K562 (cell line): Measurements from ENCODE around the gene RILP. TPM values are rescaled to one million over a fixed set of nuclear protein-coding genes. Genes with fewer than 3 reads are reported as not detected.

Source experiments
- ATAC-seq: fragments of 200-7000 bp; cut with Tn5 transposase; 3 replicates; pipeline ENCODE4 v1.9.1; 2020; ENCODE audit warnings: moderate library complexity
- BruUV-seq: library from RNA; stranded (reverse); fragments of 400-500 nt; replicated peaks from 2 replicates; lab custom pipeline; 2021; lab: Mats Ljungman, UMichigan
- CTCF ChIA-PET: fragments of 300-600 bp; formaldehyde crosslinking; extraction: SDS; loops from one replicate; lab custom pipeline; 2021; ENCODE audit warnings: low intra/inter-chr PET ratio; lab: Yijun Ruan, JAX
- POLR2A ChIA-PET: fragments of 300-600, 350-650 bp; sonication (Branson Sonifier 250); formaldehyde crosslinking; extraction: SDS; loops from one replicate; lab custom pipeline; 2021; ENCODE audit warnings: antibody characterized with exemption, inconsistent platforms; lab: Yijun Ruan, JAX
- DNase-seq, 4 experiments: peaks; one replicate each; pipeline versions ENCODE4 v3.0.0 to v3.0.0-alpha.2; 2011 to 2018; ENCODE audit warnings: low spot score in 3 of 4, mixed read lengths in 3 of 4; ENCODE audit errors: extremely low read depth in 1 of 4
- FAIRE-seq: peaks from 2 replicates; lab custom pipeline; 2011; peaks lifted over from hg19 to GRCh38; lab: Jason Lieb, UNC
- H2AFZ ChIP-seq: 2 replicates; pipeline ENCODE4 v1.6.0; 2011; ENCODE audit warnings: low read depth, low read length, control low read depth, inconsistent platforms
- H3K27ac ChIP-seq: fragments of 200-600 bp; 3 replicates; pipeline ENCODE4 v1.8.0; 2011; ENCODE audit warnings: low read depth, mild to moderate bottlenecking, control low read depth, inconsistent platforms, low read length, moderate library complexity, mixed read lengths; ENCODE audit errors: extremely low read depth
- H3K27me3 ChIP-seq, 2 experiments: fragments of 300-600 bp in 1 of 2; 2 replicates in 1 of 2; 3 replicates in 1 of 2; pipeline versions ENCODE4 v1.6.0 to v1.8.0; 2011; ENCODE audit warnings: inconsistent platforms in 2 of 2, low read length in 2 of 2, mild to moderate bottlenecking in 1 of 2, mixed read lengths in 1 of 2, moderate library complexity in 1 of 2; ENCODE audit not compliant: control insufficient read depth in 2 of 2, insufficient read depth in 2 of 2
- H3K36me3 ChIP-seq: fragments of 300-600 bp; 3 replicates; pipeline ENCODE4 v1.8.0; 2011; ENCODE audit warnings: mild to moderate bottlenecking, low read length, inconsistent platforms; ENCODE audit not compliant: control insufficient read depth, insufficient read depth
- H3K4me1 ChIP-seq, 2 experiments: fragments of 200-600 bp in 1 of 2; replicated peaks in 1 of 2; 2 replicates in 1 of 2; 3 replicates in 1 of 2; pipeline versions ENCODE4 v1.5.1 to v1.8.0; 2011; ENCODE audit warnings: inconsistent platforms in 2 of 2, low read length in 2 of 2, mild to moderate bottlenecking in 1 of 2, mixed read lengths in 1 of 2, moderate library complexity in 1 of 2; ENCODE audit not compliant: control insufficient read depth in 2 of 2, insufficient read depth in 2 of 2
- H3K4me2 ChIP-seq: 2 replicates; pipeline ENCODE4 v1.6.1; 2011; ENCODE audit warnings: low read length, control low read depth, inconsistent platforms, mixed read lengths; ENCODE audit not compliant: insufficient read depth
- H3K4me3 ChIP-seq: fragments of 200-600 bp; sonication (generic), shearing (Covaris generic); 2 replicates; pipeline ENCODE4 v1.5.1; 2016; ENCODE audit warnings: control low read depth, inconsistent platforms
- H3K79me2 ChIP-seq: fragments of 200-600 bp; 3 replicates; pipeline ENCODE4 v1.8.0; 2011; ENCODE audit warnings: low read length, inconsistent platforms; ENCODE audit not compliant: control insufficient read depth, insufficient read depth
- H3K9ac ChIP-seq, 2 experiments: 2 replicates each; pipeline versions ENCODE4 v1.6.0 to v1.6.1; 2011; ENCODE audit warnings: low read depth in 2 of 2, low read length in 2 of 2, control low read depth in 1 of 2, inconsistent platforms in 1 of 2, mild to moderate bottlenecking in 1 of 2, mixed read lengths in 1 of 2; ENCODE audit not compliant: insufficient read depth in 1 of 2
- H3K9me1 ChIP-seq: one replicate; pipeline ENCODE4 v1.6.0; 2011; ENCODE audit warnings: inconsistent platforms, mild to moderate bottlenecking, low read length, moderate library complexity; ENCODE audit not compliant: control insufficient read depth, insufficient read depth
- H3K9me3 ChIP-seq: replicated peaks from 2 replicates; pipeline ENCODE4 v1.5.1; 2011; ENCODE audit warnings: low read depth, low read length, inconsistent platforms; ENCODE audit not compliant: control insufficient read depth, insufficient read depth
- H4K20me1 ChIP-seq: replicated peaks from 2 replicates; pipeline ENCODE4 v1.6.1; 2011; ENCODE audit warnings: low read length, inconsistent platforms, mixed read lengths; ENCODE audit not compliant: control insufficient read depth, insufficient read depth
- ATF1 ChIP-seq, 2 experiments: fragments of 450-650 bp in 1 of 2; IDR thresholded peaks; 2 replicates each; pipeline ENCODE4 v1.6.1; 2016; ENCODE audit warnings: missing compliant biosample characterization in 1 of 2, missing genetic modification characterization in 1 of 2
- BHLHE40 ChIP-seq: IDR thresholded peaks from 2 replicates; pipeline ENCODE4 v1.6.1; 2011; ENCODE audit warnings: low read length, improper control_type of control experiment
- CTCFL ChIP-seq: IDR thresholded peaks from 2 replicates; pipeline ENCODE4 v1.6.1; 2011; ENCODE audit warnings: borderline replicate concordance, low read depth, mild to moderate bottlenecking, moderate library complexity, low read length; ENCODE audit not compliant: insufficient read depth, poor library complexity, severe bottlenecking
- DLX4 ChIP-seq: fragments of 250-450 bp; sonication (Bioruptor Pico); IDR thresholded peaks from 2 replicates; pipeline ENCODE4 v1.6.1; 2021; ENCODE audit warnings: mild to moderate bottlenecking
- ELF4 ChIP-seq: fragments of 450-650 bp; formaldehyde crosslinking; IDR thresholded peaks from 2 replicates; pipeline ENCODE4 v1.4.0; 2022; ENCODE audit warnings: missing genetic modification characterization
- KLF6 ChIP-seq: fragments of 250-450 bp; sonication (Bioruptor Pico); IDR thresholded peaks from 2 replicates; pipeline ENCODE4 v1.4.0; 2020; ENCODE audit warnings: mild to moderate bottlenecking, moderate library complexity, borderline replicate concordance
- MITF ChIP-seq: IDR thresholded peaks from 2 replicates; pipeline ENCODE4 v1.6.1; 2014; ENCODE audit warnings: antibody characterized with exemption
- NFE2L1 ChIP-seq: fragments of 450-650 bp; IDR thresholded peaks from 2 replicates; pipeline ENCODE4 v1.6.1; 2016; ENCODE audit warnings: missing genetic modification characterization, low read depth, mild to moderate bottlenecking, missing compliant biosample characterization, moderate library complexity, borderline replicate concordance
- SREBF2 ChIP-seq: sonication (generic); formaldehyde crosslinking; IDR thresholded peaks from 2 replicates; pipeline ENCODE4 v1.4.0; 2020; ENCODE audit warnings: mild to moderate bottlenecking, missing genetic modification reagents
- TAL1 ChIP-seq: fragments of 450-650 bp; IDR thresholded peaks from 2 replicates; pipeline ENCODE4 v1.6.1; 2016; ENCODE audit warnings: mild to moderate bottlenecking
- TEAD1 ChIP-seq, 2 experiments: fragments of 450-650 bp in 1 of 2; sonication (generic) in 1 of 2; formaldehyde crosslinking; IDR thresholded peaks; 2 replicates each; pipeline versions ENCODE4 v1.4.0 to v1.8.0; 2020 to 2022; ENCODE audit warnings: mild to moderate bottlenecking in 2 of 2, missing genetic modification reagents in 1 of 2
- ZFP30 ChIP-seq: fragments of 250-450 bp; sonication (Bioruptor Pico); IDR thresholded peaks from 2 replicates; pipeline ENCODE4 v1.8.0; 2022; ENCODE audit warnings: moderate library complexity, mild to moderate bottlenecking, inconsistent platforms, borderline replicate concordance
- ZNF146 ChIP-seq: IDR thresholded peaks from one replicate; pipeline ENCODE4 v1.6.1; 2018; ENCODE audit warnings: missing compliant biosample characterization; ENCODE audit not compliant: unreplicated experiment
- WGBS: fragments of 100-300 bp; shearing (Covaris generic); methylation state at CpG from one replicate; pipeline ENCODE4 v1.1.6; 2016; ENCODE audit warnings: low coverage, mixed read lengths; ENCODE audit not compliant: insufficient coverage; ENCODE audit errors: missing lambda C conversion rate; 5-methylcytosine and 5-hydroxymethylcytosine counted together
- in situ Hi-C: fragments of 300-500 bp; cut with MboI; formaldehyde crosslinking; loops from 4 replicates; pipeline ENCODE4 v1.15.0; 2018; ENCODE audit warnings: inconsistent platforms, mixed read lengths
- intact Hi-C: fragments of 100-400 bp; cut with micrococcal nuclease; formaldehyde crosslinking; loops from 2 replicates; pipeline ENCODE4 v1.14.2; 2022
- polyA plus RNA-seq, 8 experiments: library from polyadenylated mRNA; depleted of rRNA in 4 of 8; stranded (reverse) in 5 of 8; unstranded in 3 of 8; fragments of >200 nt; fragmentation: Nextera tagmentation in 2 of 8; fragmentation: Illumina TruSeq in 1 of 8; extraction: Ambion mirVana in 2 of 8; extraction: Trizol in 1 of 8; gene quantifications; 2 replicates each; pipeline versions ENCODE4 v1.2.1 to v1.2.3, GENCODE V29; 2011 to 2014; ENCODE audit warnings: inconsistent platforms in 1 of 8, missing spikeins in 1 of 8
- total RNA-seq, 7 experiments: library from RNA; depleted of rRNA in 6 of 7; stranded (reverse); fragments of >200 nt in 6 of 7; fragmentation: Illumina TruSeq in 2 of 7; extraction: Trizol in 2 of 7; gene quantifications; 2 replicates each; pipeline versions ENCODE4 v1.2.1 to v1.2.3, GENCODE V29; 2011 to 2021; ENCODE audit warnings: low replicate concordance in 1 of 7

The RILP gene
- total and polyA plus RNA-seq, 9 of the 15 experiments (the other 6 are each of a cell fraction or from before 2014, with no cell fraction given) = 0.75 to 54.9 (median 27.8) TPM

GRCh38 chr17:1605681-1606351 is 43.9 kb downstream of the RILP start:
- Histone ChIP-seq H3K4me2 (no peak overlapping the region), H3K27me3 (no peaks in the 10 kb centered on the region), H3K79me2 (no peaks in the 10 kb centered on the region), H2AFZ (no peak overlapping the region), H3K27ac (no peak overlapping the region), H3K4me1 (peaks cover 0 to 12% of the 10 kb centered on the region in 2 experiments; a peak in 2 of 5 replicates), H3K9ac (no peak overlapping the region), H3K9me1 (no peaks in the 10 kb centered on the region), H3K36me3 (no peaks in the 10 kb centered on the region), H3K4me3 (no peak overlapping the region), H3K9me3 (peaks cover 5% of the 10 kb centered on the region; the same call in 1 of the 2 replicates), H4K20me1 (no peaks in the 10 kb centered on the region)
- in situ Hi-C loops (no loop called here), intact Hi-C loops (no loop called here)
- WGBS = 63% methylated on average over 13 of the region's 19 CpGs
- TF ChIP-seq KLF6 = no peak
- TF ChIP-seq DLX4 (CRISPR knock-in tag) = no peak
- no peak for TF ChIP-seq CTCFL
- TF ChIP-seq ZFP30 (CRISPR knock-in tag) = no peak
- no peak for TF ChIP-seq SREBF2 (CRISPR knock-in tag)
- no peak for TF ChIP-seq TEAD1 (CRISPR knock-in tag; IDR thresholded peaks at IDR 0.05)
- TF ChIP-seq MITF = no peak
- no peak for TF ChIP-seq ELF4 (CRISPR knock-in tag)
- no peak for TF ChIP-seq ZNF146 (CRISPR knock-in tag)
- TF ChIP-seq NFE2L1 = no peak
- no peak for TF ChIP-seq TAL1
- no peak for TF ChIP-seq ATF1 (CRISPR knock-in tag; IDR thresholded peaks at IDR 0.05)
- TF ChIP-seq ATF1 (tag; IDR thresholded peaks at IDR 0.05) = no peak
- no peak for TF ChIP-seq BHLHE40
- ChIA-PET POLR2A (no interaction called here), CTCF (no interaction called here)
- ATAC-seq (no peak), DNase-seq (no peak), FAIRE-seq (no peak)
- BruUV-seq = no TSS peak
